ENCODE results near the gene CYSLTR2. TPM values are rescaled to one million over a fixed set of nuclear protein-coding genes. Genes with fewer than 3 reads are reported as not detected.

The CYSLTR2 gene
- total and polyA plus RNA-seq, 11 donors: 1.8 to 11.5 (median 5.4) TPM

DNA sequence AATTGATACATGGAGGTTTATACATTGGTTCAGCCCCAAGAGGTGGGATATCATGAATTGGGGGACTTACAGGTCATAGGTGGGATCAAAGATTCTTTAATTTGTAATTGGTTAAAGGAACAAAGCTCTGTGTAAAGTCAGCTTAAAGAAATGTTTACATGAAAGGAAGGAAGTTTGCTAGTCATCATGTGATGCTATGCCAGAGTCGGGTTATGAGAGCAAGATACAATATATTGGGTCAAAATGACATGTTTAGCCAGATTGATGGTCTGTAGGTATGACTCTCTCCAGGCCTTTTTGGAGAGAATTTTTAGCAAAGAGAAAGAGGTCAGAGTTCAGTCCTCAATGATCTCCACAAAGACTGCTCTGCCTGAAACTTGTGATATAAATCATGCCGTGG, 5.3 kb upstream of the CYSLTR2 start:
- Histone ChIP-seq H3K4me1 (peaks cover 0 to 30% (median 3%) of the 10 kb centered on the region in 12 donors), H3K27ac (no peak overlapping the region), H3K36me3 (no peaks in the 10 kb centered on the region), H3K27me3 (no peaks in the 10 kb centered on the region), H3K4me3 (no peak overlapping the region), H3K9me3 (no peaks in the 10 kb centered on the region)
- TF ChIP-seq CTCF (IDR thresholded peaks at IDR 0.05): no peak
- no peak for TF ChIP-seq POLR2A (IDR thresholded peaks at IDR 0.05)
- WGBS, 4 donors: 63 to 77% (median 72%) methylated on average over 2 of the region's 2 CpGs
- ATAC-seq (no peak), DNase-seq (no peak)
- intact Hi-C loops (cut with DNase I): no loop called here

DNA sequence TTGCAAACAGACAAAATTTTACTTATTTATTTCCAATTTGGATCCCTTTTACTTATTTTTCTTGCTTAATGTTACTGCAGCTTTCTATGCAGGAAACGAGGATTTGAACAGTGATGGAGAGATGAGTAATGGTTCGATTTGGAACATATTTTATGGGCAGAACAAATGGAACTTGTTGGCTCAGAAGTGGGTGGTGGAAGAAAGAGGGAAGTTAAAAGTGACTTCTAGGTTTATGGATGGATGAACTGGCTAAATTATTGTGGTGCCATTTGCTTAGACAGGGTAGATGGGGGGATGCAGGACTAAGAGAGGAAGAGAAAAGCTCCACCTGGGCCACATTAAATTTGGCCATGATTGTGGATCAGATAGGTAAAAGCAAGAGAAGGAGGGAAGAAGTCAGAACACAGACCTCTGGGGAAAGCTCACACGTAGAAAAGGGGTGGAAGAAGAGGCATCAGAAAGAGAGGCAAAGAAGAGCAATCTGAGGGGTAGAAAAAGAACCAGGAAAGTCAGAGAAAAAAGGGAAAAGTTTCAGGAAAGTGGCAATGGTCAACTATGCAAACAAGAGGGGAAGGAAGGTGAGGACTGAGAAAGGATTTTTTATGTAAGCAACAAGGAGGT, 768 bp upstream of the CYSLTR2 start:
- ATAC-seq: no peak
- no peak for TF ChIP-seq POLR2A (IDR thresholded peaks at IDR 0.05)
- TF ChIP-seq CTCF (IDR thresholded peaks at IDR 0.05): no peak
- Histone ChIP-seq H3K9me3 (no peaks in the 10 kb centered on the region), H3K27me3 (no peaks in the 10 kb centered on the region), H3K4me3 (peak overlapping the region in 7 of 12 donors; percentile 40 to 58 (median 54)), H3K27ac (peak overlapping the region; percentile 26 to 86 (median 70)), H3K4me1 (peaks cover 0 to 55% (median 4%) of the 10 kb centered on the region in 12 donors), H3K36me3 (no peaks in the 10 kb centered on the region)
- no peak for DNase-seq
- intact Hi-C loops (cut with DNase I): loop anchor here in 1 of 10 donors (2.0 kb wide), 1 partner anchor 22 kb away; no protein-coding TSS in a partner anchor
- WGBS, 4 donors: 46 to 63% (median 51%) methylated on average over 3 of the region's 3 CpGs

DNA sequence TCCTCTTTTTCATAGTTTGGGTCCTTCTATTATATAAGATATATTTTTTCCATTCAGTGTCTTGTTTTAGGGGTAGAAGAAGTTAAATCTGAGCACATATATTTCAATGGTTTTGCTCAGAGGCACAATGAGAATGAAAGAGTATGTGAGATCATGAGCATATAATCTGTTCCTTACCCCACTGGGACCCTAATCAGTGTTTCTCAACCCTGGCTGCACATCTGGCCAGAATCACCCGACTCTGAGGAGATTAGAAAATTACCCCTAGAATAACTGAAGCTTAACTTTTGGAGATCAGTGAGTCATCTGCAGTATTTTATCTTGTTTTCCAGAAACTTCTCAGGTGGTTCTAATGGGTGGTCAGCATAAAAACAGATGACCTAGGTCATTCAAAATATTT, 782 bp downstream of the CYSLTR2 start:
- DNase-seq: no peak
- peak in 3 of 4 donors; percentile 45 to 72 (median 68) for ATAC-seq
- Histone ChIP-seq H3K4me3 (peak overlapping the region in 10 of 12 donors; percentile 3 to 58 (median 48)), H3K27me3 (no peaks in the 10 kb centered on the region), H3K4me1 (peaks cover 0 to 55% (median 4%) of the 10 kb centered on the region in 12 donors), H3K27ac (peak overlapping the region; percentile 20 to 85 (median 66)), H3K9me3 (no peaks in the 10 kb centered on the region), H3K36me3 (no peaks in the 10 kb centered on the region)
- TF ChIP-seq POLR2A (IDR thresholded peaks at IDR 0.05) (no peak), CTCF (IDR thresholded peaks at IDR 0.05) (no peak)
- WGBS, 4 donors: 19 to 25% (median 22%) methylated on average over 1 of the region's 1 CpG
- intact Hi-C loops (cut with DNase I): no loop called here

DNA sequence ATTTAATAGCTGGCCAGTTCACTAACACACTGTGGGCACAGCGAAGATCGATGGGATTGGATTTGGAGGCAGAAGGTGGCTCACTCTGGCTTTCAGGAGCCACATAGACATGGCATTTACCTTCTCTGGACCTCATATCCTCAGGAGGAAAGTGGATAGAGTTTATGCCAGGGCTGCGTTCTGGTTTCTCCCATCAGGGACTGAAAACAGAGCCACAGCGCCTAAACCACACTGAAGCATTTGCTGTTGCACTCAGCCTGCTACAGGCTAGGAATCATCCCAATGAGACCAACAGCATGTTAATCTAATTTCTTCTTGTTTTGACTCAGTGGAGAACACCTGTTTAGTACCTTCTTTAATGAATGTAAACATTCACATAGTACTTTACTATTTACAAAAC, 1.6 kb downstream of the CYSLTR2 start:
- 70 to 78% (median 75%) methylated on average over 4 of the region's 4 CpGs for WGBS, 4 donors
- Histone ChIP-seq H3K4me1 (peaks cover 0 to 58% (median 10%) of the 10 kb centered on the region in 12 donors), H3K36me3 (no peaks in the 10 kb centered on the region), H3K27ac (peak overlapping the region in 11 of 12 donors; percentile 20 to 85 (median 68)), H3K4me3 (peak overlapping the region in 10 of 12 donors; percentile 6 to 58 (median 48)), H3K9me3 (no peaks in the 10 kb centered on the region), H3K27me3 (no peaks in the 10 kb centered on the region)
- intact Hi-C loops (cut with DNase I): no loop called here
- ATAC-seq (peak in 3 of 4 donors; percentile 20 to 33 (median 30)), DNase-seq (no peak)
- TF ChIP-seq POLR2A (IDR thresholded peaks at IDR 0.05): no peak
